Measurements from ENCODE around the gene TRMT6.

GRCh38 chr20:5938456-5939029 lies 11.8 kb downstream of the TRMT6 start:
- TF ChIP-seq POLR2A (IDR thresholded peaks at IDR 0.05; ENCODE audit: low read depth) = no peak
- TF ChIP-seq CTCF (IDR thresholded peaks at IDR 0.05) = no peak
